Activated T-cell treated with anti-CD3 and anti-CD28 coated beads, Interleukin-2, amount 50 U/mL, for 48 hours (primary cell): ENCODE data around the gene CDHR2.

Source experiments
- DNase-seq, 2 experiments: peaks; one replicate each; pipeline ENCODE4 v3.0.0-alpha.2; 2020

Gene CDHR2

DNA sequence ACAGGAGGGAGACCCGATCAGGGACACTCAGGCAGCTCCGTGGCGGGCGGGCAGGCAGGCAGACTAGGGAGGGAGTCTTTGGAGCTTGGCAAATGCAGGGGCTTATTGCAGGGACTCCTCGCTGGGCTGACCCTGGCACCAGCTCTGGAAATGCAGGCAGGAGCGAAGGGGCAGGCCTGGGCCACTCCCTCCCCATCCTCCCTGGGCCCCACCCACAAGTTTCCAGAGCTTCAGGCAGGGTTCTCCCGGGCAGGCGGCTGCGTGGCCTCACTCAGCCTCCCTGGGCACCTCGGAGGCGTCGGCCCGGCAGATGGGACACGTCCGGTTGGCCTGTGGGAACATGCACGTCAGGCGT, 20.4 kb upstream of the CDHR2 start:
- no peak for DNase-seq

DNA sequence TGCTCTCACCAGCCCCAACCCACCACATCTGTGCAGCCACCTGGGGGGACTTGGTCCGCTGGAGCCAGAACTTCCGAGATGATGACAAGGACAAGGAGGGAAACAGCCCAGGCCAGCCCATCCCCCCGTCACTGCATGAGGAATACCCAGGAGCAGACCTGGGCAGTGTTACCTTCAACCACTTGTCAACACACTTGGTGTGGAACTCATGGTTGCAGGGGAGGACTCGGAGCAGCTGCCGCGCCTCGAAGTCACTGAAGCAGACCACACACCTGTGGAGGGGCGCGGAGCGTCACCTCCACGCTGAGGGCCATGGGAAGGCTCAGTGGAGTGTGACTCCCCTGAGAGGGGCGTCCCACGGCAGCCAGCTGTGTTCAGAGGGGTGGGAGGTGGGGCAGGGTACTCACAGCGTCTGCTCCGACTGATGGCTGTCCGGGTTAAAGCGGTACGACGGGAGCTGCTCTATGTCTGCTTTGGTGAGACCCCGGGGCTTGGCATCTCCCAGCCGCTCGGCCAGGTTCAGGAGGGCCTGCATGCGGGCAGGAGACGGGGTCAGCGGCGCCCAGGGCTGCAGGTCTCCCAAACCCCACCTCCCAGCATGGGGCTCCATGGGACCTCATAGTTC, 19.9 kb upstream of the CDHR2 start:
- DNase-seq: no peak

GRCh38 chr5:176529741-176530141, 19.4 kb upstream of the CDHR2 start:
- peak in 1 of 2 experiments; percentile 51 for DNase-seq

DNA sequence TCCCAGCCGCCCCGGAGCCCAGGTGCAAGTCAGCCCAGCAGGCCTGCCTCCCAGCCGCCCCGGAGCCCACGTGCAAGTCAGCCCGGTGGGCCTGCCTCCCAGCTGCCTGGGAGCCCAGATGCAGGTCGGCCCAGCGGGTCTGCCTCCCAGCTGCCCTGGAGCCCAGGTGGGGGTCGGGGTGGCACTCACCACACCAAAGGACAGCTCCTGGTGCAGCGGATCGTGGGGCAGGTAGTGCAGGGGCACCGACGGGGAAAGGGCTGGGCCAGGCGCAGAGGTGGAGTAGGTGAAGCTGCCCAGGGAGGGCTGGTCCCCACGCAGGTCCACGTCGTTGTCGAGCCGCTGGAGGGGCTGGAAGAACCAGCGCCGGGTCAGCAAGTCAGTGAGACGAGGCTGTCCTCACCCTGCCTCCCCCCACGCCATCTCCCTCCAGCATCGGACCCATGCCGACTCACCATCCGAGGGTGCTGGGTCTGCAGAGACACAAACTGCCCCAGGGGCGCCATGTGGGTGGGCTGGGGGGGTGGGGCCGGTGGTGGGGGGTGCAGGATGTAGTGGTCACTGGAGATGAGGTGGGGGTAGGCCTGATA, 18.7 kb upstream of the CDHR2 start:
- DNase-seq: no peak

DNA sequence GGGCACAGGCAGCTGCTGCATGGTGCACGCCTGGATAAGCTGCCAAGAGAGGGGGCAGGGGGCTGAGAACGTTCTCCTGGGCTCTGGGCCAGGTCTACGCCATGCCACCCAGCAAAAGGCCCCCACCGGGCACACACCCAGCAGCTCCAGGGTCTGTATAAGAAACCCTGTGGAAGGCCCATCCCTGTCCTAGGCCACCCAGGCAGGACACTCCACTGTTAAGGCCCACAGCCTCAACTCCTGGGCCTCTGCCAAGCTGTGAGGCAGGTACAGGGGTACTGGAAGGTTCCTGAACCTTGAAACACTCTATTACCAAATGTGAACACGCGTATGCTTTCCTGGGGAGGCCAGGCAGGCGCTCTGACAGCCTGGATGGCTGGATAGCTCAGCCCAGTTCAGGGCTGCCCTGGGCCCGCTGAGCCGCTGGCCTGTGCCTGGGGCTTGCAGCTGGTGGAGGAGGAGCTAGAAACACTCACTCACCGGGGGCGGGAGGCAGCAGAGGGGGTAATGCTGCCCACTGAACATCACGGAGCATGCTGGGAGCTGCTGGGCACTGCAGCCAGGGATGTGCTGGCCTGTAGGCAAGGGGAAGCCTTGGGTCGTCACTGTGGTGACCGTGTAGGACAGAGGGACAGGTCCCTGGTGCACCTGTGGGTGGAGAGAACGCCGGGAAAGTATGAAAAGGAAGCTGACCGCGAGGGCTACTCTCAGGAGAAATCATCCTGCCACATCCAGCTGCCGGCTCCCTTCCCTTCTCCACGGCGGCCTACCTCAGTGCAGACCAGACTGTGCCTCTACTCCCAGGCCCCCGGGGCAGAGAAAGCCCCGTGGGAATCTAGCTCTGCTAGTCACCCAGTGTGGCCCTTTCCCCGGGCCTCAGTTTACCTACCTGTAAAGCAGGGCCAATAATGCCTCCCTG, 17.9 kb upstream of the CDHR2 start:
- peak; percentile 62 to 69 for DNase-seq

DNA sequence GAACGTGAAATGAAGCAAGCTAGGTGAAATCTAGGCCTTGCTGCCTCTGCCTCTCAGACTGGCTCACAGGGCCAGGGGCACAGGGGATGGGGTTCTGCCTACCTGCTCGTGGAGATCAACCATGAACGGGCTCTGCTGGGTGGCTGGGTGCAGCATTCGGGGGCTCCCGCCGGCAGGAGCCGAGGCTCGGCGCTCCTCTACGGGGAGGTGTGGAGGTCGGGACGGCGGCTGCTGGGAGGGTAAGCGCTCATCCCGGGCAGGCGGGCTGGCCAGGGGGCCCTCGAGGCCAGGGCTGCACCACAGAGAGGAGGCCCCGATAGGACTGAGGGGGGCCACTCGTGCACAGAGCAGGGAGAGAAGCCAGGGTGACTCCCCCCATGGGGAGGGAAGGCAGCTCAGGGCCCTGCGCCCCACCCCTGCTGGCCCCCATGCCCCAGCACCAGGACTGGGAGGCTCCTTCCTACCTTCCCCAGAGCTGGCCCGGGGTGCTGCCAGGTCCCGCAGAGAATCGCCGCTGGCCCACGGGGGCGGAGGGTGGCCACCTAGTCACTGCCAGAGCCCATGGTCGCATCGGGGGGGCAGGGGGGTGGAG, 17.1 kb upstream of the CDHR2 start:
- no peak for DNase-seq

DNA sequence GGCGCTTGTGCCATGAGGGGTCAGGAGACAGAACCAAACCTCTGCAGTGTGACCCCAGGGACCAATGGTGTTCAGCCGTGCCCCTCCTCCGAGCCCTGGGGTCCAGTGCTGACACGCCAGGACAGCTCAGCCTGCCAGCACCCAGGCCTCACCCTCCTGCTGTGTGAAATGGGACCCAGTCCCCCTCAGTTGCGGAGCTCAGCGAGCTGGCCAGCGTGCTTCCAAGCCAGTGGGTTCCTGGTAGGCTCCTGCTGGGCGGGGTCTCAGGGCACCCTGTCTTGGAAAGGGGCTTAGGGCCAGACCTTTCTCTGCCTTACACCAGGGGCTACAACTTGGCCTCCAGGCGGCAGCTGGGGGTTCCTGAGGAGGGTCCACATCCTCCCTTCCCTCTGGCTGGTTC, 16.3 kb upstream of the CDHR2 start:
- DNase-seq: no peak

DNA sequence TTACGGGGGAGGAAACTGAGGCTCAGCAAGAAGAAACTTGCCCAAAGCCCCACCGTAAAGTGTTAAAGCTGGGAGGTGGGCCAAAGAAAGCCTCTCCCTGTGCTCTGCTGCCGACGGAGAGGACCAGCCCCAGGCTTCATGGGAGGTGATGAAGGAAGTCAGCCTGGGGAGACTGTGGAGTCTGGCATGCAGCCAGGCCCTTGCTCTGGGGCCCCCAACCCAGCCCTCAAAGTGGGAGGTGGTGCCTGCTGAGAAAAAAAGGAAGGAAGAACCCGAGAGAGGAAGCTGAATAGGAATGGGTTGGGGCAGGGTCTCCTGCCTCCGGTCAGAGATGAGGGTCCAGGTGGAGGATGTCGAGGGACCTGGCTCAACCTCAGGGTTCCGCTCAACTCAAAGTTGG, 15.8 kb upstream of the CDHR2 start:
- no peak for DNase-seq

GRCh38 chr5:176533894-176534611, 15.1 kb upstream of the CDHR2 start:
- DNase-seq: peak; percentile 60 to 69

DNA sequence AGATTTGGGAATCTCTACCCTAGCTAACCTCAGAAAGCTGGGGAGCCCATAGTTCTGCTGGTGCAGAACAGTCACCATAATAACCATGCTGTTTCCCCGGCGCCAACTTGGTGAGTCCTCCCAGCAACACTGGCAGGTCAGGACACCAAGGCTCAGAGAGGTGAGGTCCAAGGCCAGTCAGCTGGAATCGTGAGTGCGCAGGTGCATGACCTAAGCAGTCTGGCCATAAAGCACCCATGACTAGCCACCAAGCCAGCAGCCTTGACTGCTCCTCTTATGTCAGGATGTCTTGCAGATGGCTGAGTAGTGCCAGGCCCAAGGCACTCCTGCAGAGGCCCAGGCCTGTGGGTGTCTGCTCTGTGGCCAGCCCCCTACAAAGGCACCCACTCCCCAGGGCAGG, 14.5 kb upstream of the CDHR2 start:
- peak in 1 of 2 experiments; percentile 49 for DNase-seq

- DNase-seq: peak; percentile 59
Measured at GRCh38 chr5:176535101-176535663, 14.0 kb upstream of the CDHR2 start.

- DNase-seq: peak in 1 of 2 experiments; percentile 47
Measured at GRCh38 chr5:176535664-176536131, 13.4 kb upstream of the CDHR2 start.

DNA sequence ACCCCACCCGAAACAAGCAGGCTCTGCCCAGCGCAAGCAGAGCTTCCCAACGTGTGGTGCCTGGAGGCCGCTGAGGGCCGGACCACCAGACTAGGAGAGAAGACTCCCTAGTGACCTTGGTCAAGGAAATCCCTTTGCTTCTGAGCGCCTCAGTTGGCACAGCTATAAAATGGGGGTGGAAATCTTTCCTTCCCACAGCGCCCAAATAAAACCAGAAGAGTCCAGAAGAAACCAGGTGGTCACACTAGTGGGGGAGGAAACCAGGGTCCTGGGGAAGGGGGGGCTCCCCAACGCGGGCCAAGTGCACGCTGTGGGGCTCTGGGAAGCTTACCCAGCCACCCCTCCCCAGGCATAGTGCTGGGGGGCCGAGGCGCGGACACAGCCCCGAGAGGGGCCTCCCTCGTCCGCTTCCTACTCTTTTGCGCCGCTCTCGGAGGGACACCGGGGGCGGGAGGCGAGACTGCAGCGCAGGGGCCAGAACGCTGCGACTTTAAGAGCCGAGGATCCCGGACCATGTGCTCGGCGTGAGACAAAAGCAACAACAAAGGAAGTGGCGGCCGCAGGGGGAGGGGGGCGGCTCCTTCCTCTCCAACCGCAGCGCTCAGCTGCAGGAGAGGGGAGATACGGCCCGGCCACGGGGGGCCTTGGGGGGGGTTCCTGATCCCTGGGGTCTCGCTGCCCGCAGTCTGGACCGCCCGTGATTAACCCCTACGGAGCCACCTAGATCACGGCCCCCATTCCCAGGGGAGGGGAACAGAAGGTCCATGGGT, 12.8 kb upstream of the CDHR2 start:
- DNase-seq: peak; percentile 81 to 85

DNA sequence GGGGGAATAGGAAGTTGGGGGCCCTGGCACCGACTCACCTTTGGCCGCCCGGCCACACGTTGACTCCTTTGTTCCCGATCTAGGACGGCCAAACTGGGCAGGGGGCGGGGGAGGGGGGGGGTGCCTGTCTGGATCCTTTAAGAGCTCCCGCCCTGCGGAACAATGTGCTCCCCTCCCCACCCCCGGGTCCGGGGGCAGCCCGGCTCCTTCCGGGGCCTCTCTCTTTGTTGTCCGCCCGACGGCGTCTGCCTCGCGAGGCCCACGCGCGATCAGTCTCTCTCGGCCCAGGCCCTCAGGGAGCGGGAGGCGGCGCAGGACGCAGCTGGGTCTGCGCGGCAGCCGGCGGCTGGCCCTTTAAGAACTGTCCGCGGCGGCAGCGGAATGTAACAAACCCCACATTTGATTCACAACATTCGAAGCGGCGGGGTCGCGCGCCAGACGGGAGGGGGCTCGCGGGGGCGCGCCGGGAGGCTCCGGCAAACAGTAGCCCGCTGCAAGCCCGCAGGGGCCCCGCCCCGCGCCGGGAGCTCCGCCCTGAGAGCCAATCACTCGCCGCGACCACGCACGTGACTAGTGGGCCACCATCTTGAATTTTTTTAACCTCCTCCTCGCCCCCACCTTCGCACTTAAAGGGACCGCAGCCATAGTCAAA, 12.1 kb upstream of the CDHR2 start, which contains the start of gene RNF44:
RNF44 (minus strand) TSS at position 501 of the 652 bp plus-strand sequence. CDS start 4,930 bp downstream, outside the sequence.
- peak; percentile 99 for DNase-seq

DNA sequence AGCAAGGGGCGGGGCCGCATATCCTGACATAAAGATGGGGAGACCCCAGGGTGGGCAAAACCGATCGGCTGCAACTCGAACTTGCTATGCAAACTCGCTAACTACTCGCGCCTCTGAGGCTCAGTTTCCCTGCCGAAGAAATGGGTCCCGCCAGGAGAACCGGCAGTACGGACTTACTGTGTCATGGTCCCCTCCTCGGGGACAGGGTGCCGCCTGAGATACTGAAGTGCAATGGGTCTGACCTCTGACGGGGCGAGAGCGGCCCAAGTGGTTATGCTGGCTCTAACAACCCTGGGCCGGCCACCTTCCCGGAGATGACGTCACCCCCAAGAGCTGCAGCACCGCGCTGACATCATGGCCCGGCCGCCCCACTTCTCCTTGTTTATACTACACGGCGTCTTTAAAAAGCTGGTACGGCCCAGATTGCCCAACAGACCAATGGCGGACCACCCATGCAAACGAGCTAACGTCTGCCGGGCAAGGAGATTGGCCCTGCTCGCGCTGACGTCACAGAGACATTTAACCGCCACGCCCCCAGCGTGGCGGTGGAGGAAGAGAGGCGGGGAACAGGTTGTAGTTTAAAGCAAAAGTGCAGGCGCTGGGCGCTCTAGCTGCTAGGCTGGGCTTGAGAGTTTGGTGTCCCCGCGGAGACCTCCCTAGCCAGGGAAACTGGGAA, 11.4 kb upstream of the CDHR2 start:
- DNase-seq: peak; percentile 94 to 96

GRCh38 chr5:176538230-176538988, 10.7 kb upstream of the CDHR2 start:
- DNase-seq: no peak

- DNase-seq: no peak
Measured at GRCh38 chr5:176538989-176539384, 10.2 kb upstream of the CDHR2 start.

DNA sequence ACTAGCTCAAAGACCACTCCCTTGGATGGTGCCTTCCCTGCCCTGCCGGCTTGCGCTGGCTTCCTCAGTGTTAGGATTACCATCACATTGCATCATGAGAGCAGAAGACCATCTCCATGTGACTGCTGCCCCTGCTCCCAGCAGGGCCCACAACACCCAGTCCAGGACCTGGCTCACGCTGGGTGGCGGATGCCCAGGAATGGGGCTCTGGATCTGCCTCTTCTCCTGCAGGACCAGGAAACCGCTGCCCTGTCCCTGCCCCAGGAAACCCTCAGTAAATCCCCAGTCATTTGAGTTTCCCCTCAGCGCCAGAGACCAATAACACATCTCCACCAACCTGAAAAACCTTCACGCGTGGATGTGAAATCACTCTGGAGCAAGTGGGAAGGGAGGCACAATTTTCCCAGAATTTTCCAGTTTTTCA, 8.7 kb upstream of the CDHR2 start:
- no peak for DNase-seq

- no peak for DNase-seq
Measured at GRCh38 chr5:176540956-176541337, 8.2 kb upstream of the CDHR2 start.
